A673 (cell line): Measurements from ENCODE around the gene MGAT5. TPM values are rescaled to one million over a fixed set of nuclear protein-coding genes. Genes with fewer than 3 reads are reported as not detected.

ENCODE experiments used
- BruUV-seq: library from RNA; stranded (reverse); fragments of 400-500 nt; replicated peaks from 2 replicates; lab custom pipeline; 2021; lab: Mats Ljungman, UMichigan
- CTCF ChIA-PET: fragments of 300-600 bp; sonication (Branson Sonifier 250); formaldehyde crosslinking; loops from one replicate; lab custom pipeline; 2022; ENCODE audit warnings: antibody characterized with exemption; lab: Charles Lee
- POLR2A ChIA-PET: fragments of 300-600 bp; sonication (Branson Sonifier 250); formaldehyde crosslinking; loops from one replicate; lab custom pipeline; 2022; ENCODE audit warnings: antibody characterized with exemption; ENCODE audit not compliant: low non-redundant PET; lab: Charles Lee
- DNase-seq: peaks from one replicate; pipeline ENCODE4 v3.0.0-alpha.2; 2015; ENCODE audit warnings: low spot score
- H3K27ac ChIP-seq: fragments of 200-600 bp; sonication (generic); 2 replicates; pipeline ENCODE4 v1.5.1; 2016; ENCODE audit warnings: mixed run types, low read depth, mild to moderate bottlenecking, mixed read lengths, antibody characterized with exemption, low read length; ENCODE audit not compliant: poor library complexity, severe bottlenecking
- H3K27me3 ChIP-seq: fragments of 200-600 bp; sonication (generic); replicated peaks from 2 replicates; pipeline ENCODE4 v1.6.1; 2017; ENCODE audit warnings: mixed run types, low read depth, mild to moderate bottlenecking, mixed read lengths, antibody characterized with exemption, low read length; ENCODE audit not compliant: insufficient read depth, poor library complexity
- H3K36me3 ChIP-seq: fragments of 200-600 bp; sonication (generic); 2 replicates; pipeline ENCODE4 v1.6.1; 2016; ENCODE audit warnings: mixed run types, mild to moderate bottlenecking, mixed read lengths, antibody characterized with exemption, low read length; ENCODE audit not compliant: insufficient read depth, poor library complexity, severe bottlenecking
- H3K4me1 ChIP-seq: fragments of 200-600 bp; sonication (generic); 2 replicates; pipeline ENCODE4 v1.6.1; 2017; ENCODE audit warnings: mixed run types, mild to moderate bottlenecking, mixed read lengths, antibody characterized with exemption, low read length; ENCODE audit not compliant: insufficient read depth, poor library complexity, severe bottlenecking
- H3K4me3 ChIP-seq: fragments of 200-600 bp; sonication (generic); 2 replicates; pipeline ENCODE4 v1.5.1; 2016; ENCODE audit warnings: low read depth, mixed run types, mild to moderate bottlenecking, mixed read lengths, low read length; ENCODE audit not compliant: poor library complexity, severe bottlenecking
- H3K9me3 ChIP-seq: fragments of 200-600 bp; sonication (generic); 2 replicates; pipeline ENCODE4 v1.6.1; 2016; ENCODE audit warnings: mixed run types, low read depth, mild to moderate bottlenecking, mixed read lengths, antibody characterized with exemption, low read length; ENCODE audit not compliant: poor library complexity, severe bottlenecking
- EZH2 ChIP-seq: fragments of 200-600 bp; sonication (generic); IDR thresholded peaks from 2 replicates; pipeline ENCODE4 v1.6.1; 2017; ENCODE audit warnings: borderline replicate concordance, low read depth, mild to moderate bottlenecking, mixed read lengths, antibody characterized with exemption, low read length; ENCODE audit not compliant: poor library complexity, severe bottlenecking
- intact Hi-C: fragments of 100-400 bp; cut with micrococcal nuclease; formaldehyde crosslinking; loops from one replicate; pipeline ENCODE4 v1.10.0; 2022; ENCODE audit not compliant: unreplicated experiment
- total RNA-seq: library from RNA; stranded (reverse); gene quantifications from 2 replicates; pipeline ENCODE4 v1.2.3, GENCODE V29; 2021
- TF ChIP-seq, protein P1 (sequence below): fragments of 300-800, 200-600 bp; sonication (generic); conservative IDR thresholded peaks from 2 replicates; pipeline ENCODE4 v1.5.1; 2017; ENCODE audit warnings: low read depth, mild to moderate bottlenecking, antibody characterized with exemption, low read length, moderate library complexity, mixed read lengths

Gene MGAT5
- total RNA-seq, 1 experiment from 2014 or later = 11.0 TPM

DNA sequence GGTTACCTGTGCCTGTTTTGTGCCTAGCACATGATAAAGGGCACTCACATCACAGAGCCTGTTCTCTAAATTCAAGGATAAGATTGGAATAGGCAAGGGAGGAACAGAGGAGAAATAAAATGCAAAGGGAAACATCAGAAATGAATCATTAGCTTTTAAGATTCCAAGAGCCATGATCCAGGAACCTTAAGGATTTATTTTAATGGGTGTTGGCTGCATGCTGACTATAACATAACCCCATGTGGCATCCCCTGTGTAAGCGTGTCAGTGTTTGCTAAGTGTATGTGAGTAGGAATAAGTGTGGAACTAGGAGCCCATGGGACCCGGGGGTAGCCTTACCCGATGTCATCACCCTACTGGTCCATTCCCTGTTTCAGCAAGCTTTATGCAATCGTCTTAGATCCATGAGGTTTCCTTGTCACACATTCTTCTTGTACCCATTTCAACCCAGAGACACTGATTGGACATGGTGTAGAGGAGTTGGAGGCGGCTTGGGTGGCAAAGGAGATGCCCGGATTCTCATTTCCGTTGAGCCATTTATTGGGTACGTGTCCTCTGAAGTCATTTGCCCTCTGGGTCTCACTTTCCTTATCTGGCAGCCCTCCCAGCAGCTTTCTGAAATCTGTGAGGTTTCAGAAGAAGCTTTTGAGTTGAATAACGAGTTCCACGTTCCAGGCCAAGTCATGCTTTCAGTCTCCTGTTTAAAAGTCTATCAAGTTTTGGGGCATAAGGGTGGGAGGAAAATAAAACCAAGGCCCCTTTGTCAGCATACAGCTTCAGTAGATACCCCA, 117.0 kb downstream of the MGAT5 start:
- BruUV-seq = no TSS peak
- intact Hi-C loops = no loop called here
- POLR2A ChIA-PET = no interaction called here
- DNase-seq = no peak
- H3K27me3 ChIP-seq = no peaks in the 10 kb centered on the region
- TF ChIP-seq EZH2 = no peak
- TF ChIP-seq, protein P1, sequence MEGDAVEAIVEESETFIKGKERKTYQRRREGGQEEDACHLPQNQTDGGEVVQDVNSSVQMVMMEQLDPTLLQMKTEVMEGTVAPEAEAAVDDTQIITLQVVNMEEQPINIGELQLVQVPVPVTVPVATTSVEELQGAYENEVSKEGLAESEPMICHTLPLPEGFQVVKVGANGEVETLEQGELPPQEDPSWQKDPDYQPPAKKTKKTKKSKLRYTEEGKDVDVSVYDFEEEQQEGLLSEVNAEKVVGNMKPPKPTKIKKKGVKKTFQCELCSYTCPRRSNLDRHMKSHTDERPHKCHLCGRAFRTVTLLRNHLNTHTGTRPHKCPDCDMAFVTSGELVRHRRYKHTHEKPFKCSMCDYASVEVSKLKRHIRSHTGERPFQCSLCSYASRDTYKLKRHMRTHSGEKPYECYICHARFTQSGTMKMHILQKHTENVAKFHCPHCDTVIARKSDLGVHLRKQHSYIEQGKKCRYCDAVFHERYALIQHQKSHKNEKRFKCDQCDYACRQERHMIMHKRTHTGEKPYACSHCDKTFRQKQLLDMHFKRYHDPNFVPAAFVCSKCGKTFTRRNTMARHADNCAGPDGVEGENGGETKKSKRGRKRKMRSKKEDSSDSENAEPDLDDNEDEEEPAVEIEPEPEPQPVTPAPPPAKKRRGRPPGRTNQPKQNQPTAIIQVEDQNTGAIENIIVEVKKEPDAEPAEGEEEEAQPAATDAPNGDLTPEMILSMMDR = no peak
- H3K4me1 ChIP-seq = no peaks in the 10 kb centered on the region
- H3K4me3 ChIP-seq = no peak overlapping the region
- H3K27ac ChIP-seq = no peak overlapping the region
- no peaks in the 10 kb centered on the region for H3K36me3 ChIP-seq
- CTCF ChIA-PET = no interaction called here
- H3K9me3 ChIP-seq = no peaks in the 10 kb centered on the region

- no peaks in the 10 kb centered on the region for H3K27me3 ChIP-seq
- CTCF ChIA-PET = no interaction called here
- no peak for TF ChIP-seq EZH2
- TF ChIP-seq, protein P1 = no peak
- no peak overlapping the region for H3K4me3 ChIP-seq
- no peaks in the 10 kb centered on the region for H3K36me3 ChIP-seq
- H3K27ac ChIP-seq = no peak overlapping the region
- no TSS peak for BruUV-seq
- no peaks in the 10 kb centered on the region for H3K4me1 ChIP-seq
- no peaks in the 10 kb centered on the region for H3K9me3 ChIP-seq
- no peak for DNase-seq
- POLR2A ChIA-PET = no interaction called here
- intact Hi-C loops = no loop called here
Measured at GRCh38 chr2:134372141-134372540, 118.3 kb downstream of the MGAT5 start.

GRCh38 chr2:134372611-134373131, 118.8 kb downstream of the MGAT5 start:
- TF ChIP-seq EZH2 = no peak
- TF ChIP-seq, protein P1 = no peak
- Histone ChIP-seq H3K36me3 (no peaks in the 10 kb centered on the region), H3K27ac (no peak overlapping the region), H3K9me3 (no peaks in the 10 kb centered on the region), H3K4me1 (no peaks in the 10 kb centered on the region), H3K27me3 (no peaks in the 10 kb centered on the region), H3K4me3 (no peak overlapping the region)
- ChIA-PET POLR2A (no interaction called here), CTCF (no interaction called here)
- peak; percentile 3 for DNase-seq
- intact Hi-C loops = no loop called here
- BruUV-seq = no TSS peak
